ENCODE data around the gene PEAK1.
"Not testable (repeated sequence)": the region's sequence is repeated elsewhere in the genome, so short reads cannot be mapped to it uniquely, and the experiment has no call there.

PEAK1 gene

DNA sequence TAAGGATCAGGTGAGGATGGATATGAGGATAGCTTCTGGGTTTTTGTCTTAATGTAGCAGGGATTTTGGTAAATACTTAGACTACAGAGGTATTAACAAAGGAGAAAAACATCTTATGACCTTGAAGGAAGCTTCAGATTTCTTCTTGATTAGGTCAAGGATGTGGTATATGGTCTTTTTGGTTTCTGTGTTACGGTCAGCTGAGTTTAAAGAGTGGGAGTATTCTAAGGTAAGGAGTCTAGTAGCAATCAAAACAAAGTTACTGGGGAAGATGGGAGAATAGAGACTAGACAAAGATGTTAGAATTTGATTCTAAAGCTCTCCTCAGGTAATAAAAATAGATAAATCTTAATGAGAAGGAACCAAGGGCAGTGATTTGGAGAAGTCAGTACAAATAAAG, 7.0 kb upstream of the PEAK1 start:
- H3K4me3 ChIP-seq (ENCODE audit: low read depth, low read length), result no peak overlapping the region

DNA sequence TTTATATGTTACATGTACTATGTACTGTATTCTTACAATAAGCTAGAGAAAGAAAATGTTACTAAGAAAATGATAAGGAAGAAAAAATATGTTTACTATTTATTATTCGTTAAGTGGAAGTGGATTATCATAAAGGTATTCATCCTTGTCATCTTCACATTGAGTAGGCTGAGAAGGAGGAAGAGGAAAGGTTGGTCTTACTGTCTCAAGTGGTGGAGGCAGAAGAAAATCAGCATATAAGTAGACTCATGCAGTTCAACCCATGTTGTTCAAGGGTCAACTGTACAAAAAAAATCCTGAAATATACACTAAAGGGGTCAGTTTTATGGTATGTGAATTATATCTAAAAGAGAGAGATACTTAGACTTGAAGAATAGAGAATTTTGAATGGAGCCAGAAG, 6.5 kb upstream of the PEAK1 start:
- H3K4me3 ChIP-seq (ENCODE audit: low read depth, low read length), result no peak overlapping the region

DNA sequence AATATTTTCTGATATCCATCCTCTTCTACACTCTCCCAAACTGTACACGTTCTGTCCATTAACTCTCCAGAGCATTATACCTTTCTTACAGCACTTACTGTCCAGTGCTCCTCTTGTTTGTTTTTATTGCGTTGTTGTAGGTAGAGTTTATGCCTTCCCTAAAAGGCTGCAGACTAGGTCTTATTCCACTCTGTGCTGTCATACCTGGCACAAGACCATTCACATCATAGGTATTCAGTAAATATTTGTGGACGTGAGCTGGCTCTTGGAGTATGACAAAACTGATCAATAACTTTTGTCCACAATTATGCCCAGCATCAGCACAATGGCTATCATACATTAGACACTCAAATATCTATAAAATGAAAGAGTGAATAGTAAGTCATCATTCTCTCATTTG, 5.2 kb upstream of the PEAK1 start:
- no peak overlapping the region for H3K4me3 ChIP-seq (ENCODE audit: low read depth, low read length)

DNA sequence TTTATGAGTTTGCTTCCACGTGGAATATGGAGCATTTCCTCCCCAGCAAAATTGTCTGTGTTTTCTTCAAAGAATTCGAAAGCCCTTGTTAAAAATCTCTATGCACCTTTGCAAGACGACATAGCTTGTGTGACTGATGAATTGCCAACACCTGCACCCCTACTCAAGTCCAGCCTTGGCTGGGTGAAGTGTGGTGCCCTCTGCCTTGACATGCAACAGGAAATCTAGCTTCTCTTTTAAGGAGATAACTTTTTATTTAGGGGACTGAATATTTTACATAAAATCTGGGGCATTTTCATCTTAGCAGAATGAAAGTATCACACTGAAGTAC, 1.4 kb upstream of the PEAK1 start:
- H3K4me3 ChIP-seq (ENCODE audit: low read depth, low read length), result peak overlapping the region; percentile 62

DNA sequence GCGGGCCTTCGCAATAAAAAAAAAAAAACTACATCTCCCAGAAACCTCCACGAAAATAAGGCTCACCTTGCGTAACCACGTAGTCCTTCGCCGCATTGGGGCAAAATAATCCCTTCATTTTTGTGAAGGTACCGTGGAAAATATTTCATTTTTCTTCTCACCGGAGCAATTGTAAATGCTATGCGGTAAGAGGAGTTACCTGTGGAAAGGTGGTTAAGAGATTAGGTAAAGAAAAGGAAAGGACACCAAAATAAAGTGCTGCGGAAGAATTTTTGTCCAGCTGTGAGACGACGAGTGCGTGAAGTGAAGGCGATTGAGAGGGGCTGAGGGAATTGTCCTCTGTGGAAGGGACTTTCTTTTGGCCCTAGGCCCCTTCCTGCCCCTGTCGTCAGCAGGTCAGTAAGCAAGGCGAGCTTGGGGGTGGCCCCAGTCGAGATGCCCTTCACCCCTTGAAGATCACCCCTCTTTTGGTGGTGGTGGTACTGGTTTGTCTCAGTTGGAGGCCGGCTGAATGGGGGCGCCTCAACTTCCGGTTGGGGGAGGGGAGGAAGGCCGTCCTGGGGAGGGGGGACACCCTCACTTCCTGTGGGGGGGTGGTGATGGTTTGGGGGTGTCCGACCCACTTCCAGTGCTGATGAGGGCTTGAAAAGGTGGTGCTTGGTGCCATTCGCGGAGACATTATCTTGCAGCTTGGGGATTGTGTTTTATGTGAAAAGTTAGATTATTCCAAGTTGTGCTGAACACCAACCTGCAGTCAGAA, 886 bp upstream of the PEAK1 start, which contains the start of gene HMG20A:
Gene HMG20A, plus strand, starts transcription at position 279 of the 760 bp plus-strand sequence. CDS start 37,520 bp downstream, outside the sequence.
- peak within 1 kb of the TSS; percentile 62 for H3K4me3 ChIP-seq (ENCODE audit: low read depth, low read length)

DNA sequence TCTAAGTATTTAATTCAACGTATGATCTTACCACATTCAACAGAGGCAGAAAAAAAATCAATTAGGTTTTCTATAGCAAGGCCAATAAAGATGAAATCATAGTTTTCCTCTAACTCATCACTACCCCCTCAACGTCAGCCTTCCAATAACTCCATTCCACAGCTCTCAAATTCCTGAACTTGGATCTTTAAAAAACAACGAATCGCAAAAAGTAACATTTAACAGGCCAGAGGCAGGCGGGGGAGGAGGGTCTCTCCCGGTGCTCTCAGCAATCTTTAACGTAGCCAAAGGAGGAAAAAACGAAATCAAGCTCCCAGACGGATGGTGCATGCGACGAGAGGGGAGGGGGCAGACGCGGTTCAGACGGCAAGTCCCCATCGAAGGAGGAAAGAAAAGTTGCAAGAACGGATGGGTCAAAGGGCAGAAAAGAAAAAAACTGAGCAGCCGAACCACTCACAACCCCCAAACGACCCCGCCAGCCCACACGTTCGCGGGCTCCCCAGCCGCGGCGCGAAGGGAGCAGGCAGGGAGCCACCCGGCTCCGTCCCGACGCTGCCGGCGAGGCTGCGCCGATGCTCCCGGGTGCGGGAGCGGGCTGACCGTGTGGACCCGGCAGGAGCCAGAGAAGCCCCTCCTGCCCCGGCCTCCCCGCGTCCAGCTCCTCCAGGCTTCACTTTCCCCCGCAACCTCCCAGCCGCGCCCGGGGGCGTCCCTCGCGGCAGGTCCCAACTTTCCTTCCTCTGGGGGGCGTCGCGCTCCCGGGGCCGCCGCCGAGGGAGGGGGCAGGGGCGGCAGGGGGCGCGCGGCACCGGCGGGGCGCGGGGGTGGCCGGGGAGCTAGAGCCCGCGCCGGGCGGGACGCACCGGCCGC, 703 bp downstream of the PEAK1 start:
- peak overlapping the region; percentile 70 for H3K4me3 ChIP-seq (ENCODE audit: low read depth, low read length)

DNA sequence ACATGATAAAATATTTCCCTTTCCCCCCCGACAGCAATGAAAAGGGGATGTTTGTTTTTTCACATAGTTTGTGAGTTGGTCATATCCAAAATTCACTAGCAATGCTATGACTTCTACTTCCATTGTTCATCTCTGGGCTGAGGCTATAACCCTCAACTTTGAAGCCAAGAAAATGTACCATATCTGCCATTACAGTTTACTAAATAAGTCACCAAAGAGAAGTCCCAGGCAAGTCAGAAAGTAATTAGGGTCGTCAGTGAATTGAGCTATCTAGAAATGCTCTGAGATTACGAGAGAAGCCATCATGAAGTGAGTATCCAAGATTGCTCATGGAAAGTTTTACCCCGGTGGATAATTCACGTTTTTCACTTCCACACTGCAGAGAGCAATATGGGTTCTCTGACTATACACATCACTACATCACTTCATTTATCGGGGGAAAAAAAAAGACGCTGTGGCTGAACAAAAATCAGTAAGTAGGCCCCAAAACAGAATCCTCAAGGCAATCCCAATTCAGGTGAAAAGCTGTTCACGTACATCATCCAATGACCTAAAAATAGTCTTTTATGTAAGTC, 1.4 kb downstream of the PEAK1 start:
- peak overlapping the region; percentile 70 for H3K4me3 ChIP-seq (ENCODE audit: low read depth, low read length)

DNA sequence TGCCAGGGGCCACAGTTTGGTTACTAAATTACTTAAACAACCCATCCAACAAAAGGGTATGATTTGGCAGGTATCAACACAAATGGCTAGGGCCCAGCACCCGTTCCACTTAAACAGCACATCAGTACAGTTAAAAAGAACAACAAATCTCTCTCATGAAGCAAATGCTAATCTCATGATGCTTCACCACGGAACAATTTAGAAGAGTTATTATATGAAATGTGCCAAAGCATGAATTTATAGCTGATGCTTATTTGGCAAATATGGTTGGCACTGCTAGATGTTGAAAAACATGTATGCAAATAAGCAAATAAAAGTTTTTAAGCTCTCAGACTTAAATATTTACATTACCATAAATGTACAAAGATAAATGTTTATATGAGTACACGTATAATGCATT, 2.3 kb downstream of the PEAK1 start:
- H3K4me3 ChIP-seq (ENCODE audit: low read depth, low read length), result no peak overlapping the region

DNA sequence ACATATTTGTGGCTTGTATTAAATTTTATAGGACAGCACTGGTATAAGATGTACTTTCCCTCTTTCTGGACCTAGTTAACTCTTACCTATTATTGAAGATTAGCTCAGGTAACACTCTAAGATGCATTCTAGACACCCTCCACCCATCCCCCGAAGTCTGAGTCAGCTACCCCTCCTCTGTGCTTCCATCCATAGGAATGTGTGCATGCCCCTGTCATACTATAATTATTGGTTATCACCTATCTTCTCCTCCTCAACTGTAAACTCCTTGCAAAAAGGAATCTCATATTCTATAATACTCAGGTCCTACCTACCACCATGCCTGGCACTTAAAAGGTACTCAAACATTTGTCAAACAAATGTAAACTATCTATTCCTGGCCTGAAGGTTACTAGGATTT, 3.0 kb downstream of the PEAK1 start:
- H3K4me3 ChIP-seq (ENCODE audit: low read depth, low read length), result no peak overlapping the region

DNA sequence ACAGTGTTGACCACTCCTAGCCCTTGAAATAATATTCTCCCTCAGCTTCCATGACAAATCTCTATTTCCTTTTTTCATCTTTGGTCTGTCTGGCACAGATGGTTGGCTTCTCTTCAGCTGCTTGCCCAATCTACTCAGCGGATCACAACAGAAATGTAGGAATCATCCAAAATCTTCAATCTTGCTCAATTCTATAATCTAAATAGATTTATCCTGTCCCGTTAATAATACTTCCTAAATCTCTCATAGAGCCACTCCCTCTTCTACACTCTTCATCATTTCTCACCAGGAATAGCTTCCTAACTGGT, 3.8 kb downstream of the PEAK1 start:
- H3K4me3 ChIP-seq (ENCODE audit: low read depth, low read length), result no peak overlapping the region

DNA sequence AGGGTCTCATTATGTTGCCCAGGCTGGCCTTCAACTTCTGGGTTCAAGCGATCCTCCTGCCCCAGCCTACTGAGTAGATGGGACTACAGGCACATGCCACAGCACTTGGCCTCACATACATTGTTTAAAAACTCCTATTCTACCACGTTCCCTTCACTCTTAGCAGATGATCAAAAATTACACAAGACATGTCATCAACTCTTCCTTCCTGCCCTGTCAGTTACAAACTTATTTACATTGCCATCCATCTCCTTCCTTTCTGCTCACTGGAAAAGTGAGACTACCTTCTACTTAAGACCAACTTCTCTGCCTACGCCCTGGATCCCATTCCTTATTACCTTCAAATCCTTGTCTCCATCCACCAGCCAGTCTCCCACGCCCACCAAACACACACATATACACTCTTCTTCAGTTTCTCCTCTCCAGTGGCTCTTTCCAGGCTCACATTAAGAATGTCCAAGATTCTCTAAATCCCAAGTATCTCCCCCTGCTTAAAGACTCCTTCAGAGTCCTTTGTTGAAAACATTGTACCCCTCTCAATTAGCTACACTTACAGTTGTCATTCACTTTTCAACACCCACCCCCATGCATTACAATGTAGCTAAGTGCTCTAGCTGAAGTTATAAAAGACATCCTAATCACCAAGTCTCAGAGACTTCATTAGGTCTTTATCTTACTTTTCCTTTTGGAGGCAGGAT, 4.3 kb downstream of the PEAK1 start:
- no peak overlapping the region for H3K4me3 ChIP-seq (ENCODE audit: low read depth, low read length)

DNA sequence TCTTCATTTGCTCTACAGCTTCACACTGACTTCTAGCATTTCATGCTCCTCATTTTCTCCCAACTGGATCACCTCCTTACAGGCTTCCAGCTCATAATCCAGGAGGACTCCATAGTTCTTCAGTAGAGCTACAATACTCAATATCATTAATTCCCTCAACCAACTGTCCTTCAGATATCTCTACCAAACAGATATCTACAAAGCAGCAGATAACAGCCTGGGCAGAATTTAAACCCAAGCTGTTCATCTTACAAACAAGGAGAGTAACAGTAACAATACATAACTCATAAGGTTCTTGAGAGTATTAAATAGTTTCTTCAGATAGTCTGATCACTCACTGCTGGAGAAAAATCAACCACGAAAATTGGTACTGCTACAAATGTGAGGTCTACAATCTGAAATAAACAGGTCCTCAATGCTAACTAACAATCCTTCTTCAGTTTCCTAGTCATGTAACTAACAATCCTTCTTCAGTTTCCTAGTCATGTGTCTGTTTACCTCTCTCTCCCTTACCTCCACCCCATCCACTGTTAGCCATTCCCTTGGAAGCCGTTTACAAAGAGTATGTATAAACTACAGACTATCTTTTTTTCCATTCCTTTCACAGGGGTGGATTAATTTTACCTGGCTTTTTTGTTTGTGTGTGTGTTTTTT, 5.0 kb downstream of the PEAK1 start:
- no peak overlapping the region for H3K4me3 ChIP-seq (ENCODE audit: low read depth, low read length)

DNA sequence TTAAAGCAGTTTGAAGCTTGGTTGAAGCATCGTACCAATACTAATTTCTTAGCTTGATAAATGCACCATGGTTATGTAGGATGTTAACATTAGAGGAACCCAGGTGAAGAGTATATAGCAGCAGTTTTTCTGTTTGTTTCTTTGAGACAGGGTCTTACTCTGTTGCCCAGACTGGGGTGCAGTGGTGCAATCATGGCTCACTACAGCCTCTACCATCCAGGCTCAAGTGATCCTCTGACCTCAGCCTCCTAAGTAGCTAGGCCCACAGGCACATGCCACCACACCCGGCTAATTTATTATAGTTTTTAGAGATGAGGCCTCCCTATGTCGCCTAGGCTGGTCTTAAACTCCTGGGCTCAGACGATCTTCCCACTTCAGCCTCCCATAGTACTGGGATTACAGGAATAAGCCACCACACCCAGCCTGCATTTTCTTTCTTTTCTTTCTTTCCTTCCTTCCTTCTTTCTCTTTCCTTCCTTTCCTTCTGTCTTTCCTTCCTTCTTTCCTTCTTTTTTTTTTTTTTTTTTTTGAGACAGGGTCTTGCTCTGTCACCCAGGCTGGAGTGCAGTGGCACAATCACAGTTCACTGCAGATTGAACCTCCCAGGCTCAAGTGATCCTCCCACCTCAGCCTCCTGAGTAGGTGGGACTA, 6.1 kb downstream of the PEAK1 start:
- no peak overlapping the region for H3K4me3 ChIP-seq (ENCODE audit: low read depth, low read length)

DNA sequence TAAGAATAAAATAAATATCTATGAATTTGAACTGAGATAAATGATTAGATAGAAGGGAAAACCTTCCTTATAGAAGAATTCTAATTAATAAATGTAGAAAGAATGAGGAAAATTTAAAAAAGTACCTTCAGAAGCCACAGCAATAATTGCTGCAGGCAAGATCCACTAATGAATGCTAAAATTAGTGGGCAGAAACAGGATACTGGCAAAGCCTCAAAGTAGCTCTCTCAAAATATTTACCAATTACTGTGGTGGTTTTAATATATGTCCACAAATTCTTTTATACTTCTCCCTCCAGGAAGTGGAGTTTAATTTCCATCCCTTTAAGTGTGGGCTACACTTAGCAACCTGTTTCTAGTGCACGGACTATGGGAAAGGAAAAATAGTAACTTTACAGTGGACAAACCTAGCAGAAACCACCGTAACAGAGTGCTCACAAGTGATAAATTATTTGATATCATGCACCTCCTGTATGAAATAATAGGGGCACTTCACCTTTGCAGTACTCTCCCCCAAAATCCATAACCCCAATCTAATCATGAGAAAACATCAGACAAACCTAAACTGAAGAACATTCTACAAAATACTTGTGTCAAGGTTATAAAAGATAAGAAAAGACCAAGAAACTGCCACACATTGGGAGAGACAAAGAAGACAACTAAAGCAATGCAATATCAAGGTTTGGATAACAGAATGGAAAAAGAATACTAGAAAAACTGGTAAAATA, 6.8 kb downstream of the PEAK1 start:
- H3K4me3 ChIP-seq (ENCODE audit: low read depth, low read length), result no peak overlapping the region

DNA sequence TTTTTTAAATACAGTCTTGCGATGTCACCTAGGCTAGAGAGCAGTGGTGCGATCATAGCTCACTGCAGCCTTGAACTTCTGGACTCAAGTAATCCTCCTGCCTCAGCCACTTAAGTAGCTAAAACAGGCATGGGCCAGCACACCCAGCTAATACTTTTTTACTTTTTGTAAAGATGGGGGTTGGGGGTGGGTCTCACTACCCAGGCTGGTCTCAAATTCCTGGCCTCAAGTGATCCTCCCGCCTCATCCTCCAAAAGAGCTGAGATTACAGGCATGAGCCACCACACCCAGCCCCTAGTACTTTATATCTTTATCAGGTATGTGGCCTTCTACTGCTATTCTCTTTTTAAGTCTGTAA, 8.3 kb downstream of the PEAK1 start:
- no peak overlapping the region for H3K4me3 ChIP-seq (ENCODE audit: low read depth, low read length)

DNA sequence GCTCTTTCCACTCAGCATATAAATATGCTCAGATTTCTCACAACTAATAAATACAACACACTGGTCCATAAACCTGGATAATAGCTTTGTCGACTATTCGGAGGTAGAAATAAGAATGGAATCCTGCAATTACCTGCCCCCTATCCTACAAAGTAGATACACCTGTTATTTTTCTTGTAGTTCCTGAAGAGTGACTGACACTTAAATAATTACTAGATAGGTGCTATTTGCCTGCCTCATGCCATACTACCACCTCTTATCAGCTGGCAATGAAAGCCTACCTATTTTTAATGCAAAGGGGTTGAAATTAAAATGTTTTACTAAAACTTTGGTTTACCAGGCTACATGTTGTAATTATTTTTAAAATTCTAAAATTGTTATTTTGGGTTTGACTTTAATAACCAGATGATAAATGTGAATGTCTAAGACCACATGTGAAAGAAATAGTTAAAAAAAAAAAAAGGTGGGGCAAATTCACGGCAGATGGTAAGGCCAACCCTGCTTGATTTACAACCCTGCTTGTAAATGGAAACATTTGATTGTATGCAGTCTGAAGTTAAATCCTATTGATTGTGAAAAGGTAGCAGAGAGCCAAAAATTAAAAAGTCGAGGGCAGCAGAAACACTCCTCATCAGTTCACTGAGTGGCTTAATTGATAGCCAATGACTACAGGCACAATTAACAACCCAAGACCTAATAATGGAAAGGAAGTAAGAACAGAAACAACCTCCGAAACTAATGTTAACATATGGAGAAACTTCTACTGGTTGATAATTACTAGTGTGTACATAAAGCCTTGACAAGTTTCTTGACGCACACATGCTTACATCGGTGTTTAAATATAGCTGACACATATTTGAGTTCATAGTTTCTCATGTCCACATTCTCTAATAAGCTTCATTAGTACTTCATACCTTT, 8.9 kb downstream of the PEAK1 start:
- H3K4me3 ChIP-seq (ENCODE audit: low read depth, low read length), result no peak overlapping the region

DNA sequence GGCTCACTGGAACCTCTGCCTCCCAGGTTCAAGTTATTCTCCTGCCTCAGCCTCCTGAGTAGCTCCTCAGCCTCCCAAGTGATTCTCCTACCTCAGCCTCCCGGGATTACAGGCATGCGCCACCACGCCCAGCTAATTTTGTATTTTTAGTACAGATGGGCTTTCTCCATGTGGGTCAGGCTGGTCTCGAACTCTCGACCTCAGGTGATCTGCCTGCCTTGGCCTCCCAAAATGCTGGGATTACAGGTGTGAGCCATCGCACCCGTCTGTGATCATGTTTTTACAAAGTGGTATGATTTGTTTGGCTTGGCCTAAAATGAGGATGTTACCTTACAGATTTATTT, 9.8 kb downstream of the PEAK1 start:
- not testable (repeated sequence) for H3K4me3 ChIP-seq (ENCODE audit: low read depth, low read length)

DNA sequence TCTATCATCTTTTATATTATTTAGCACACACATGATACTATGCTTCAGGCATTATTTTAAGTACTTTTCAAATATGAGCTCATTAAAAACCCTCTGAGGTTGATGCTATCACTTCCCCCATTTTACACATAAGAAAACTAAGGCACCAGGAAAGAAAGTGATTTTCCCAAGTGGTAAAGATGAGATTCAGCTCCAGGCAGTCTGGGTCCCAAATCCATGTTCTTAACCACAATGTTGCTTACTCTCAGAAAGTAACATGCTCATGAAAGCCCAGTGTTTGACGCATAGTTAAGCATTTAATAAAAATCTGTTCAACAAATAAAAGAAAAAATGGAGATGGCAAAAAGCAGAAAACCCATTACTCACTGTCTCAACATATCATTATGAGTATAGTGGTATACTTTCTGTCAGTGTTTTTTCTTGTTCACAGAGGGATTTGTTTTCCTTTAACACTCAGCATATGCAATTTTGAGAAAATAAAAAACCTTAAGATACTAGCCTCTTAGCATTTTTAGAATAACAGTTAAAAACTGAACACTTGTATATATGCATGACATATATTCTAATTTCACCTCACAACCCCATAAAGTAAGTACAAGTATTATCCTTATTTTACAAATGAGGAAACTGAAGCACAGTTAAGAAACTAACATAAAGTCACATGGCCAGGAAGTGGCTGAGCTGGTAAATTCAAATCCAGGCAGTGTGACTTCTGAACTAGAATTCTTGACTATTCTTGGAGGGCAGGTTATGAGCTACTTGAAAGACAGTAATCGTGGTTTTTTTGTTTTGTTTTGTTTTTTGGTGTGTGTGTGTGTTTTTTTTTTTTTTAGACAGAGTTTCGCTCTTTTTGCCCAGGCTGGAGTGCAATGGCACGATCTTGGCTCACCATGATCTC, 10.4 kb downstream of the PEAK1 start:
- H3K4me3 ChIP-seq (ENCODE audit: low read depth, low read length), result no peak overlapping the region
